Medulla oblongata (tissue), 1 donor: ENCODE data around the gene CD63.

Experiments
- DNase-seq: peaks from one replicate; pipeline ENCODE4 v3.0.0-alpha.2; 2015; ENCODE audit errors: extremely low spot score

The CD63 gene

DNA sequence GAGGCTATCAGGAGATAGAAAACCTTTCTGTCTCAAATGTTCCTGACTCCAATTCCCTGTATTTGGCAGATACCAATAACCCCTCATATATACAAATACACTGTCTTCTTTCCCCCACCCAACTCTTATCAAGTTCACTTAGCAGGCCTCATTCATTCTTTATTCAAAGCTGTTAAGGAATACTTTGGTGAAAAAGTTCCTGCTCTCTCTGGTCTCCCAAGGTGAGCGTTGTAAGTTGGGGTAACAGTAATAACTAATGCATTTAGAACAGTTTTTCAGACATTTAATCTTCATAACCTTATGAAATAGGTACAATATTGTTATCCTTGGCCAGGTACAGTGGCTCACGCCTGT, 10.2 kb upstream of the CD63 start:
- no peak for DNase-seq

DNA sequence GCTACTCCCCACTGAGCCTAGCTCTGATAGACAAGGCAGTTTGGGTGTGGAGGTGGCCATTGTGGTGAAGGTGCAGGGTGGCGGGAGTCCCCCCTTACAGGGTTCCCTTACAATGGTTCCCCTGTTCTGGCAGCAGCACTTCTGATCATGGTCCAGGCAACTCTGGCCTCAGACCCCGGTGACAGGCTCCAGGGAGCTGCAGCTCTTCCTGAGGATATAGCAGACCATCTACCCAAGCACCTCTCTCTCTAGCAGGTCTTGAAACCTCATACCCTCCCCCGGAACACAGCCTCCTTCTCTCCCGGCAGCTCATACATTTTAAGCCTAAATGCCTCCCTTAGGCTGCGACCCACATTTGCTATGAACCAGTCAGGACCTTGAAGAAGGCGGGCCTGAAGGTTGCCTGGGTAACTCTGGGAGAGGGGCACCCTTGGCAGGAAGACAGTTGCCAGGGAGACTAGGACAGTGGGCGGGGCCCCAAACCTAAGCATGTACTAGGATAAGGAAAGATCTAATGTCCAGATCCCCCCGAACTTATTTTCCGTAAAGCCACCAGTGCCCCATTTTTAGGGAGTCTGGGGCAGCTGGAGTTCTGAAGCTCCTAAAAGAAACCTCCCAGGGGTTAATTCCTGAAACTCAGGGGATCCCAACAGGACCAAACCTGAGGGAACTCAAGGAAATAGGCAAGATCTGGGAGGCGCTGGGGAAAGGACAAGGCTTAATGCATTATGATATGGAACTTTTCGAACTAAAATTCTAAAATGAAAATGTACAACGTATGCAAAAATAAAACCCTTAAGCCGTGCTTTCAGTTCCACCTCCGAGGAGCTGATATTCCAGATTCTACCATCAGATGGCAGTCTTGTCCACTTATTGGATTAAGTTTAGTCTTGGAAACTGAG, 9.6 kb upstream of the CD63 start:
- peak; percentile 96 for DNase-seq

DNA sequence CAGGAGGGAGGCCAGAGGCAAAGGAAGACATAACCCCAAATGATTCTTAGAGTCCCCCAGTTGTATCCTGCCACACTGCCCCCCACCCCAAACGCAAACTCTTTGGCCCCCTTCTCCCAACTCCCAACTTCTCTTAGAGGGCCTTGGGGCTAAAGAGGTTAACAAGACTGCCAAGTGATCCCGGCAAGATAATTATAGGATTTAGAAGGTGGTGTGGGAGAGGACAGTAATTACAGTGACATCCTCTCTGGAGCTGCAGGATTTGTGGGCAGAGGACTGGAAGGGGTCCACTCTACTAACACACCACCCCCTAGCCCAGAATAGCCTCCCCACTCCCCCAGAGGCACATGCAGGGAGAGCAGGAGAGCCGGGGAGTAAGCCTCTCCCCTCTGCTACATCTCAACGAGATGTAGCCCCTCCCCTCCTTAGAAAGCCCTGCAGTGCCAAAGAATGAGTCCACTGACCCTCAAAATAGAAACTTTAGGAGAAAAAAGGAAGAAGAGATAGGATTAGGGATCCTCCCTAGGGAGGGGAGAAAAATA, 8.8 kb upstream of the CD63 start:
- peak; percentile 11 for DNase-seq

DNA sequence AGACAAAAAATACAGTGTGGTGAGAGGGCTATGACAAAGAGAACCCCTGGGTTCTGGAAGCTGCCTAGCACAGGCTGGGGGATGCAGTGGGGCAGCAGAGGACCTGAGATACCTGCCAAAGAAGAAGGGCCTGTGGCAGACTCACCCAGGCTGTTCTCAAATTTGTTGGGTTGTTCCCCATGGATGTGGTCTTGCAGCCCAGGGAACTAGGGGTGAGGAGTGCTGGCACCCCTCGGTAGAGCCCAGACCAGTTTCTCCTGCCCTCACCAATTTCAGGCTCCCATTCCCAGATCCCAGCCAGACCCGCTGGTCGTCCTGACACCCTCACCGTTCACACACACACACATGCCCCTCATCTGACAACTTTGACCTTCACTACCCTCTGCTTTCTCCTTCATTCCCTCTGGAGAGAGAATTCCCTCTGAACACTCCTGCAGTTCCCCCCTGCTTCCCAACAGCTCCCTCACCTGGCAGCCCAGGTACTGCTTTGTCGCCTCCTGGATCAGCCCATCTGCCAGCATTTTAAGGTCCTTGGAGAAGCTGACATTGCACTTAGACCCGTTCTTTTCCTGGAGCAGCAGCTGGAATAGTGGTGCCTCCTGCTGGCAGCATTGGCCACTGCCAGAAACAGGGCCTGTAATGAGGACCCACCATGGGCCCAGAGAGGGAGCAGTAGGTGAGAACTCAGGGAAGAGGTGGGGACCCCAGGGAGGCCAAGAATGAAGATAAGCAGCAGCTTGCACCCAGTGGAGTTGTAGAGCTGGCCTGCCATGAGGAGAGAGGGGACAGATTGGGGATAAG, 8.2 kb upstream of the CD63 start:
- peak; percentile 83 for DNase-seq

DNA sequence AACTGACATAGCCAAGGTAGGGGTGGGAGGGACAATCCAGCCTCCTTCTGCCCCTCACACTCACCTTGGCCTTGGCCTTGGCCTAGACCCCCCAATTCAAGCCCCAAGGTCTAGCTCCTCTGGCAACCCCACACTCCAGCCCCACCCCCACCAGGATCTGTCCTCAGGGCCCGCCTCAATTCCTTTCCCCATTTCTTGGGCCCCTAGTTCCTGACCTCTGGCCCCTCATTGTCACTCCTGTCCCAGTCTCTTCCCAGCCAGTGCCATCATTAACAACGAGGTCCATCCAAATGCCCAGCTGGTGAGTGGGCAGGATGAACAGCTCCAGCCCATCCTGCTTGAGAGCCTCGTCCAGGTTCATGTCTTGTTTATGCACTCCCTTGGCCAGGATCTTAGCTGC, 7.3 kb upstream of the CD63 start:
- no peak for DNase-seq

DNA sequence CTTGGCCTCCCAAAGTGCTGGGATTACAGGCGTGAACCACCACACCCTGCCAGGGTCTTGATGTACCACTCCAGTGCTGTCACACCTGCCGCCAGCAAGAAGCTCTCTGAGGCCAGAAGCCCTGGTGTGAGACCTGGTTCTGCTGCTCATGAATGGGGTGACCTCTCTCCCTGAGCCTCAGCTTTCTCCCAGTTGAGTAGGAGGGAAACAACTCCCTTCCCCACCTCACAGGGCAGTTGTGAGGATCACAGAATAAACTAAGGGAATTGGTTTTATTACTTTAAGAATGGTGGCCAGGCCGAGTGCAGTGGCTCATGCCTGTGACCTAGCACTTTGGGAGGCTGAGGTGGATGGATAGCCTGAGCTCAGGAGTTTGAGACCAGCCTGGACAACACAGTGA, 5.8 kb upstream of the CD63 start:
- DNase-seq = no peak

DNA sequence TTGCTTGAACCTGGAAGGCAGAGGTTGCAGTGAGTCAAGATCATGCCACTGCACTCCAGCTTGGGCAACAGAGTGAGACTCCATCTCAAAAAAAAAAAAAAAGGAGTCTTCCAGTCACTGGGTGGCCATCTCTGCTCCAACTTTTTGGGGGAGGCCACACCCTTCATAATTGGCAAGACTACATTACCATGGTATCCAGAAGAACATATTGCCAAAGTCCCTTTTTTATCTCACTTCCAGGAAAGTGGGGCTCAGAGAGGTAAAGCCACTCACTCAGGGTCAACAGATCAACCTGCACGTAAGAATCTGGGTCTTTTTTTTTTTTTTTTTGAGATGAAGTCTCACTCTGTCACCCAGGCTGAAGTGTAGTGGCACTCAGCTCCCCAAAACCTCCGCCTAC, 5.0 kb upstream of the CD63 start:
- no peak for DNase-seq

DNA sequence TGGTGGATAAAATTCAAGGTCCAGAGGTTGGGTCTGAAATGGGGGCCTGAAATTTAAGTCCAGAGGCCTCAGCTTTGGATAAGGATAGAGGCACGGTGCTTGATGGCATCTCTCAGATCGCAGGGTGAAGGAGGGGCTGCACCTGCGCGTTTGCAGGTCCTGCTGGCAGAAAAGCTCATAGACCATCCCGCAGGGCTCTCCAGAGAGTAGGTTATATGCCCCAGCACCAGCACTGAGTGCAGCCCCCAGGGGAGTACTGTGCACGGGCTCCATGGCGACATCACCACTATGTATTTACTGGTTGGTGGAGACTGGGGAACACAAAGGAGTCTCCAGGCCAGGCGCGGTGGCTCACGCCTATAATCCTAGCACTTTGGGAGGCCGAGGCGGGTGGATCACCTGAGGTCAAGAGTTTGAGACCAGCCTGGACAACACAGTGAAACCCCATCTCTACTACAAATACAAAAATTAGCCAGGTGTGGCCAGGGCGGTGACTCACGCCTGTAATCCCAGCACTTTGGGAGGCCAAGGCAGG, 4.3 kb upstream of the CD63 start:
- no peak for DNase-seq

DNA sequence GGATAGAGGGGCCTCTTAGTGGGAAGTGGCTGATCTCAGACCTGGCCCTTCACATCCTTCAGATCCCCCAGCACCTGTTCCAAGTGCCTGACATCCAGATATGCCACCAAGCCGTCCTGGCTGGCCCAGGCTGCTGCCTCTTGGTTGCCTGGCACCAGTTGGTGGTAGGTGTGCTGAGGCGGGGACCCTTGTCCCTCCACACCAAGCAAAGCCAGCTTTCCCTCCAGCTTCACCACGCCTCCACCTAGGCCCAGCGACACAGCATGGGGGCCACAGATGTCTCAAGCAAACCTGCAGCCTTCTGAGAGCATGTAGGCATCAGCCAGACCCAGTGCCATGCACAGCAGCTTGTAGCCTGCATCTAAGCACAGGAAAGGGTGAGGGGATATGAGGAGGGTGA, 3.5 kb upstream of the CD63 start:
- no peak for DNase-seq

DNA sequence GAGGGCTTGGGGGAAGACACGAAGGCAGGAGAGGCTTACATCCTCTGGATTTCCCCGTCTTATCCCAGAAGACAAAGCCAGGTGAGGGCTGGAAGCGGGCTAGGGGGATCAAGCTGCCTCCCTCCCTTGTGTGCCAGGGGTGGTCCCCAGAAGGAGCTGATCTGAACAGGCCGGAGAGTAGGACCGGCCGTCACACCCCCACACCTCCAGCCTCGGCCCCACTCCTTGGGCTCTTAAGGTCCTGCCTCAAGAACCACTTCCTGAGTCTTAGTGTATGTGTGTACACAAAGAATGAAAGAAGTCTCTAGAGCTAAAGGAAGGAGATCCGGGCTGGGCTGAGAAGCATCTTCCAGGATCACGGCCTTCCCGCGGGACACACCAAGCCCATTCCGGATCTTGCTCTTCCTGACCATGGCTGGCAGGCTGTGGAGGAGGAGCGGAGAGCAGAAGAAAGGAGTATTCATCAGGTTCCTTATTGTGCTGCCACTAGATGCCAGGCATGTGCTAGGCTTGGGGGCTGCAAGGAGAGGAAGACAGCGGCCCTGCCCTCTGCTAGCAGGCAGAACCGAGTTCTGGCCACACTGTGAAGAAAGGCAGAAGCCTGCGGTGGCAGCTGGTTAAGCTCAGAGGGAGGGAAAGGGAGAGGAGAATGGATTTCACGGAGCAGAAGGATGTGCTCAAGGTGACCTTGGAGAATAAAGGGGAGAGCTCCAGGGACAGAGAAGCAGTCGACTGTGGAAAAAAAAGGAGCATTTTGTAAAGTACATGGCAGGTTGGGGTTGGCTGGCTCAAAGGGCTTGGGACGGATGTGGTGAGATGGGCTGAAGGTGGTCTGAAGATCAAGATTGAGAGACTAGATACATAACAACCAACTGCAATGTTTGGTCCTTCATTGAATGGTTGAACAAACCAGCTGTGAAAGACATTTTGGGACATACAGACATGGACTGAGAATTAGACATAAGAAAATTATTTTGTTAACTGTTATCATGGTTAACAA, 1.3 kb upstream of the CD63 start:
- peak; percentile 88 for DNase-seq

DNA sequence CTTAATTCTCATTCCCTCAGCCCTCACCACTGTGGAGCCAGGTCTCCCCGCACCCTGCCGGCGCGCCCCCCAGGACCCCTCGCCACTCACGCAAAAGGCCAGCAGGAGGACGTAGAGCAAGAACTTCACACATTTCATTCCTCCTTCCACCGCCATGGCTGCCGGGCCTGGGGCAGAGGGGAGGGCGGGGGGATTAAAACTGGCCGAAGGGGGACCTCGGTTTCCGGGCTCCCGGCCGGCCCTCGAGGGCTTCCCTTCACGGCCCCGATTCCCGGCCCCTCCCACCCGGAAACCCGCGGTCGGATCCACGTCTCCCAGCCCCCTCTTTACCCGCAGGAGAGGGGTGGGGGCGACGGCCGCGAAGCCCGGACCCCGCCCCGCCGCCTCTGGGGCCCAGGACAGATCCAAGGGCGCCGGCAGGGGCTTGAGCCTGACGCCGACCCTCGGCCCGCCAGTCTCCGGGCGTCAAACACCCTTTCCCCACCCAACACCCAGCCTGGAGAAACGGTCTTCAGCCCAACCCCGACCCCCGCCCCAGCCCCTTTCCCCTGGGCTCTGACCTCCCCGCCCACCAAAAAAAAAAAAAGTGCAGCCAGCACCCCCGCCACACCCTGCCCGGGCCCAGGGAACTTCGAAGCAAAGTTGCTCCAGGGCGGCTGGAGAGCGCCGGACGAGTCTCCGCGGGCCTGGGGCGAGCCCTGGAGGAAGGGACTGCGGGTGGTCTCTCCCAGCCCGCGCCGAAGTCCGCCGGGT, 447 bp downstream of the CD63 start:
- peak; percentile 76 for DNase-seq

DNA sequence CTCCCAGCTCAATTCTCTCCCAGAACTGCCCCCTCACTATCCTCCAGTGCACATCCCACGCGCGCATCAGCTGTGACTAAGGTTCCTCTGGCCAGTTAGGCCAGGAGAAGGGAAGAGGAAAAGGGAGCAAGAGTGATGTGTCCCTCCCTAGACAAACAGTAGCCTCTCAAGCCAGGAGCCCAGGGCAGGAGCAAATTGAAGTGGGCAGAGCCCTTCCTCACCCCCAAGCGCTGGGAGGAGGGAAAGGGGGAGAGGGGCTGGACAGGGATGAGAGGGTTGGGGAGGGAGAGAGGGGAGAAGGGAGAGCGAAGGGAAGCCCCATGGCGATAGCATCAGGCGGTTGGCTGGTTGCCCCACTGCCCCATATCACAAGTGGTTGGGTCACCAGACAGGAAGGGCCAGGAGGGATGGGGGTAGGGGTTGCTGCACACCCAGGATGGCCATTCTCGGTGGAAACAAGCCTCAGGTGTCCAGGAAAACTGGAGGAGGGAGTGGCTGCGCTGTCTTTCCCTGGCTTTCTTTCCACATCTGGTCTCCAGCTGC, 1.1 kb downstream of the CD63 start:
- DNase-seq = peak; percentile 58

DNA sequence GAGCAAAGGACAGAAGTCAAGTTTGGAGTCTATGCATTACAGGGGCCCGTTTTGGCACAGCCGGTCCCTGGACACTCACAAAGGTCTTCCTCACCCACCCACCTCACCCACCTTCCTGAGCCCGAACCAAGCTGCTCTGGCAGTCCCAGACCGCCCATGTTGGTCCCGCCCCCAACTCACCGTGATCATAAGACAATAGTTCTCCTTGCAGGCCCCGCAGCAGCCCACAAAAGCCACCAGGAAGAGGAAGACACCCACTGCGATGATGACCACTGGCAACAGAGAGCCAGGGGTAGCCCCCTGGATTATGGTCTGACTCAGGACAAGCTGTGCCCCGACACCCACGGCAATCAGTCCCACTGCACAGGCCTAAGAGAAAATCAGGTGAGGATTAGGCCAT, 1.8 kb downstream of the CD63 start:
- DNase-seq = no peak

DNA sequence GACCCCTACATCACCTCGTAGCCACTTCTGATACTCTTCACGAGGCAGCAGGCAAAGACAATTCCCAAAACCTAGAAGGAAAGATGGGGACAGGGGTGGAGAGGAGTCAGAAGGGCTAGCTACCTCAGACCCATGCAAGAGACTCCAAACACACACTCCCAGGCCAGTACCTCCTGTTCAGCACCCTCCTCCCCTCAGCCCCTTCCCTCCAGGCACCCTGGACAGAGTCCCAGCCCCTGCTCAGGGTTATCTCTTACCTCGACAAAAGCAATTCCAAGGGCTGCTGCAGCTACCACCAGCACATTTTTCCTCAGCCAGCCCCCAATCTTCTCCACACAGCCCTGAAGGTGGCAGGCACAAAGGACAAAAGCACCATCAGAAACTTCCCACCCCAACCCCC, 3.3 kb downstream of the CD63 start:
- DNase-seq = no peak

DNA sequence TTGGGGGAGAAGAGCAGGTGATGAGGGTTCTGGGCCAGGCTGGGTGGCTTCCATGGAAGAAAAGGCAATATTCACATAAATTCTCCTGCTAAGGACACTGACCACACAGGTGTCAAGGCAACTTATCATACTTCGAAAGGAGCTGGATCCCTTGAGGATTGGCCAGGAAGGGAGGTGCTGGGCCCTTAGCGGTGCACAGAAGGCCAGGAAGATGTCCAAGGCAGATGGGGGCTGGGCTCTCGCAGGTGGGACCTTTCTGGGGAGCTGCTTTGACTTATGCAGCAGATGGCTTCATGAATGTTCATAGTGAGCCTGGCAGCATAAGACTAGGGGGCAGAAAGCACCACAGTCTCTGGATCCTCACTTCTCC, 3.9 kb downstream of the CD63 start:
- DNase-seq = peak; percentile 7

DNA sequence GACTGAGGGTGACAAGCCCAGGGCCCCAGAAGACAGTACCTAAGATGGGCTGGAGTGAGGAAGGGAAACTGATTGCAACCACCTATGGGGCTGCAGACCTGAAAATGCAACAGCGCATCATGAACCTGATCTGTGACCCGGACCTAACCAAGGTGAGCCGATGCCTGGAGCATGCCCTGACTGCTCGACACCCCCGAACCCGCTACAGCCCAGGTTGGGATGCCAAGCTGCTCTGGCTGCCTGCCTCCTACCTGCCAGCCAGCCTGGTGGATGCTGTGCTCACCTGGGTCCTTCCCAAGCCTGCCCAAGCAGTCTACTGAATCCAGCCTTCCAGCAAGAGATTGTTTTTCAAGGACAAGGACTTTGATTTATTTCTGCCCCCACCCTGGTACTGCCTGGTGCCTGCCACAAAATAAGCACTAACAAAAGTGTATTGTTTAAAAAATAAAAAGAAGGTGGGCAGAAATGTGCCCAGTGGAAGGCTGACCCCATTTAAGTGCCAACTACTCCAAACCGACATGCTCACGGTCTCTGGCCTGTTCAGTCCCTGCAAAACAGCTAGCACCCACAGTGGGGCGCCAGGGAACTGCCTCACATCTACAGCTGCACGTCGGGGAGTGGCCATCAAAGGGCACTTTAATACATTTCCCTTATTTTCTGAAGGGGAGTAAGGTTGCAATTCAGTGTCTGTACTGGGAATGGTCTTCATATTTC, 4.4 kb downstream of the CD63 start:
- peak; percentile 82 for DNase-seq

DNA sequence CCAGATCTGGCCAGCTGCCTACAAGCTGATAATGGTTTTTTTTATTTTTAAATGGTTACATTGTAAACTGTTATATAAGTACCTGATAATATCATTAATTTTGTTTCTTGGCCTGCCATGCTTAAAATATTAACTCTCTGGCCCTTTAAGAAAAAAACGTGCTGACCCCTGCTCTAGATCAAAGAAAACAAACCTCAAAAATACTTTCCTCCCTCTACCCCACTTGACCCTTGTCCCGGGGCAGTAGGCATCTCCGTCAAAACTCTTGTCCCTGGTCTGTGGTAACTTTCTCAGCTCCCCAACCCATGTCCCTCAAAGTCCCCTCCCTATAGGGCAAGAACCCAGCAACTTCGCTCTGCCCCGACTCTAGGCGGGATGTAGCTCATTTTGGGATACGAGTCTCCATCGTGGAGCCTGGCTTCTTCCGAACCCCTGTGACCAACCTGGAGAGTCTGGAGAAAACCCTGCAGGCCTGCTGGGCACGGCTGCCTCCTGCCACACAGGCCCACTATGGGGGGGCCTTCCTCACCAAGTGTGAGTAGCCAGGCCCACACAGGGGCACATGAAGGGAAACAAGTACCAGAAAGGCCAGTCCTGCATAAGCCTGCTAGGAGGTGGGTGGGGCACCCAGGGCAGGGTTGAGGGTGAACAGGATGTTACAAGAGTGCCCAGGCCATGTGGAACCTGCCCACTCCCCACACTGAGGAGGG, 5.1 kb downstream of the CD63 start:
- DNase-seq = no peak

DNA sequence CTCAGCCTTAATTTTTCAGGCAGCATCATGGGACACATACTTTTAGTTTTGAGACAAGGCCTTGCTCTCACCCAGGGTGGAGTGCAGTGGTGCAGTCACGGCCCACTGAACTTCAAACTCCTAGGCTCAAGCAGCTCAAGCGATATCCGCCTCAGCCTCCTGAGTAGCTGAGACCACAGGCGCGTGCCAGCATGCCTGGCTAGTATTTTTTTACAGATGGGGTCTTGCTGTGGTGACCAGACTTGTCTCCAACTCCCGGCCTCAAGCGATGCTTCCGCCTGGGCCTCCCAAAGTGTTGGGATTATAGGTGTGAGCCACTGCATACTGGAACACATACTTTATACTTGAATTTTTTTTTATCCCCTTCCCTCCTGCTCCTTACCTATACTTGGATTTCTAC, 5.9 kb downstream of the CD63 start:
- no peak for DNase-seq

DNA sequence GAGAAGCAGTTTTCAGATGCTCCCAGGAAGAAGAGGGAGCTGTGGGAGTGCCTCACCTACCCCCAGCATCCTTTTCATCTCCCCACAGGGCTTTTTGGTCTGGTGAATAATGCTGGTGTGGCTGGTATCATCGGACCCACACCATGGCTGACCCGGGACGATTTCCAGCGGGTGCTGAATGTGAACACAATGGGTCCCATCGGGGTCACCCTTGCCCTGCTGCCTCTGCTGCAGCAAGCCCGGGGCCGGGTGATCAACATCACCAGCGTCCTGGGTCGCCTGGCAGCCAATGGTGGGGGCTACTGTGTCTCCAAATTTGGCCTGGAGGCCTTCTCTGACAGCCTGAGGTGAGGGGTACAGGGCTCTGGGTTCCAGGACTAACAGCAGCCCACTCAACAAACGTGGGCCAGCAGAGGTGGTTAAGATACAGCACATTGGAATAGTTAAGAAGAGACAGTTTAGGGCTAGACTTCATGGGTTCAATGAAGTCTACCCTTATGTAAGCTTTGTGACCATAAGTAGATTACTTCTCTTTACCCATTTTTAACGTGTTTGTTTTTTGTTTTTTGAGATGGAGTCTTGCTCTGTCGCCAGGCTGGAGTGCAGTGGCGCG, 7.1 kb downstream of the CD63 start:
- peak; percentile 20 for DNase-seq
